GM13977 (cell line): ENCODE data around the gene NSF.

Source experiments
- DNase-seq: peaks from one replicate; pipeline ENCODE4 v3.0.0; 2012; ENCODE audit warnings: low spot score
- in situ Hi-C: fragments of 300-500 bp; cut with MboI; formaldehyde crosslinking; loops from one replicate; pipeline ENCODE4 v1.12.0; 2022; ENCODE audit warnings: low sequenced_read_pairs, low pct_unique_long_range_greater_than_20kb, mixed read lengths, inconsistent platforms; ENCODE audit not compliant: unreplicated experiment
- TF ChIP-seq, protein P1 (sequence below): IDR thresholded peaks from 2 replicates; pipeline ENCODE4 v1.5.1; 2012; ENCODE audit warnings: mild to moderate bottlenecking, control low read depth; ENCODE audit not compliant: insufficient read depth; ENCODE audit errors: extremely low read depth, missing control alignments

The NSF gene

GRCh38 chr17:46796524-46796923 lies 206.1 kb downstream of the NSF start:
- in situ Hi-C loops = loop anchor here (25.0 kb wide), 2 partner anchors 91 to 1209 kb away; no protein-coding TSS in a partner anchor
- TF ChIP-seq, protein P1, sequence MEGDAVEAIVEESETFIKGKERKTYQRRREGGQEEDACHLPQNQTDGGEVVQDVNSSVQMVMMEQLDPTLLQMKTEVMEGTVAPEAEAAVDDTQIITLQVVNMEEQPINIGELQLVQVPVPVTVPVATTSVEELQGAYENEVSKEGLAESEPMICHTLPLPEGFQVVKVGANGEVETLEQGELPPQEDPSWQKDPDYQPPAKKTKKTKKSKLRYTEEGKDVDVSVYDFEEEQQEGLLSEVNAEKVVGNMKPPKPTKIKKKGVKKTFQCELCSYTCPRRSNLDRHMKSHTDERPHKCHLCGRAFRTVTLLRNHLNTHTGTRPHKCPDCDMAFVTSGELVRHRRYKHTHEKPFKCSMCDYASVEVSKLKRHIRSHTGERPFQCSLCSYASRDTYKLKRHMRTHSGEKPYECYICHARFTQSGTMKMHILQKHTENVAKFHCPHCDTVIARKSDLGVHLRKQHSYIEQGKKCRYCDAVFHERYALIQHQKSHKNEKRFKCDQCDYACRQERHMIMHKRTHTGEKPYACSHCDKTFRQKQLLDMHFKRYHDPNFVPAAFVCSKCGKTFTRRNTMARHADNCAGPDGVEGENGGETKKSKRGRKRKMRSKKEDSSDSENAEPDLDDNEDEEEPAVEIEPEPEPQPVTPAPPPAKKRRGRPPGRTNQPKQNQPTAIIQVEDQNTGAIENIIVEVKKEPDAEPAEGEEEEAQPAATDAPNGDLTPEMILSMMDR = no peak
- DNase-seq = no peak

DNA sequence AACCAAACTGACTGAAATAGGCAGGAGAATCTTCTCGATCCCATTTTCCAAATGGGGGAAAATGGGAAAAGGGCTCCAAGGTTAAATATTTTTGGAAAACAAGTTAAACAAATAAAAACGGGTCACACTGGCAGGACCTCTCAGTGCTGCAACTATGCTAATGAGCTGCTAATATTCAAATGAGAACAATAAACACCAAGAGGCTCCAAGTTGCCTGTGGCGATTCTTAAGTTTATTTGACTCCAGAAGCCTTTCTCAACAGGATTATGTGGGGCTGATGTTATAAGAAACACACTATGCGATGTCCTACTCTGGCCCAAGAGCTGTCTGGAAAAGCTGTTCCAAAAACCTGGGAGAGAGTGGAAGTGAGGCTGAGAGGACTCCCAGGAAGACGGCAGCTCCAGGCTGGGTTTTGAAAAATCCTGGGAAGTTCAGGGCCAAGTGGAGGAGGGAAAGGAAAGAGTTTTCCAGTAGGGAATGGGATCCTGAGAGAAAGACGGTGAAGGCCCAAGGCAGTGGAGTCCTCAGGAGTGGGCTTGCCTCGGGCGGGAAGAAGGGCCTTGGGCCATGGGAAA lies 206.6 kb downstream of the NSF start:
- DNase-seq = no peak
- in situ Hi-C loops = loop anchor here (25.0 kb wide), 2 partner anchors 90 to 1210 kb away; no protein-coding TSS in a partner anchor
- TF ChIP-seq, protein P1 = no peak

DNA sequence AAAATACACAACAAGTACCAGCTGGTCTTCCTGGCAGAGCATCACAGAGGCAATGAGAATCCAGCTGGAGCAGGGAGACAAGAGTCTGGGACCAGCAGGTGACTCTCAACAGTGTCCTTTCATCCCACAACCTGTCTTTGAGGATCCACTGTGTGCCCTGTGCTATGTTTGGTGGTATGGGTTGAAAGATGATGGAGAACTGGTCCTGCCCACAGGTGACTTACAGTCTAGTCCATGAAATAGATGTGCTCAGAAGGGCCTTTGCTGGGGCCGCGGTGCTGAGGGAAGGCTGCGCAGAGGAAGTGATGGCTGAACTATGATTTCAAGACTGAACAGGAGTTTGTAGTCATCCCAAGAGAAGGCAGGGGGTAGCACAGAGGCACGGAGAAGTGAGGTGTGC lies 210.1 kb downstream of the NSF start:
- in situ Hi-C loops = loop anchor here (25.0 kb wide), 1 partner anchor 88 kb away; no protein-coding TSS in a partner anchor
- DNase-seq = no peak

GRCh38 chr17:46802800-46803199 lies 212.3 kb downstream of the NSF start:
- TF ChIP-seq, protein P1 = no peak
- DNase-seq = no peak
- in situ Hi-C loops = loop anchor here (25.0 kb wide), 1 partner anchor 90 kb away; no protein-coding TSS in a partner anchor

More for the DNA sequence above, 210.1 kb downstream of the NSF start:
- TF ChIP-seq, protein P1 = no peak

- TF ChIP-seq, protein P1 = no peak
- no peak for DNase-seq
- in situ Hi-C loops = loop anchor here (25.0 kb wide), 1 partner anchor 91 kb away; no protein-coding TSS in a partner anchor
Observed at GRCh38 chr17:46803544-46803943, 213.1 kb downstream of the NSF start.

GRCh38 chr17:46805771-46806170 lies 215.3 kb downstream of the NSF start:
- TF ChIP-seq, protein P1 = no peak
- no peak for DNase-seq
- in situ Hi-C loops = loop anchor here (25.0 kb wide), 1 partner anchor 93 kb away; no protein-coding TSS in a partner anchor
